ENCODE data around the gene HOXD9. TPM values are rescaled to one million over a fixed set of nuclear protein-coding genes. Genes with fewer than 3 reads are reported as not detected.
A peak's percentile ranks its signal among the peaks of the same experiment; 100 is the strongest.

HOXD9 gene
- total RNA-seq, 1 donor from 2014 or later, result 12.5 TPM

DNA sequence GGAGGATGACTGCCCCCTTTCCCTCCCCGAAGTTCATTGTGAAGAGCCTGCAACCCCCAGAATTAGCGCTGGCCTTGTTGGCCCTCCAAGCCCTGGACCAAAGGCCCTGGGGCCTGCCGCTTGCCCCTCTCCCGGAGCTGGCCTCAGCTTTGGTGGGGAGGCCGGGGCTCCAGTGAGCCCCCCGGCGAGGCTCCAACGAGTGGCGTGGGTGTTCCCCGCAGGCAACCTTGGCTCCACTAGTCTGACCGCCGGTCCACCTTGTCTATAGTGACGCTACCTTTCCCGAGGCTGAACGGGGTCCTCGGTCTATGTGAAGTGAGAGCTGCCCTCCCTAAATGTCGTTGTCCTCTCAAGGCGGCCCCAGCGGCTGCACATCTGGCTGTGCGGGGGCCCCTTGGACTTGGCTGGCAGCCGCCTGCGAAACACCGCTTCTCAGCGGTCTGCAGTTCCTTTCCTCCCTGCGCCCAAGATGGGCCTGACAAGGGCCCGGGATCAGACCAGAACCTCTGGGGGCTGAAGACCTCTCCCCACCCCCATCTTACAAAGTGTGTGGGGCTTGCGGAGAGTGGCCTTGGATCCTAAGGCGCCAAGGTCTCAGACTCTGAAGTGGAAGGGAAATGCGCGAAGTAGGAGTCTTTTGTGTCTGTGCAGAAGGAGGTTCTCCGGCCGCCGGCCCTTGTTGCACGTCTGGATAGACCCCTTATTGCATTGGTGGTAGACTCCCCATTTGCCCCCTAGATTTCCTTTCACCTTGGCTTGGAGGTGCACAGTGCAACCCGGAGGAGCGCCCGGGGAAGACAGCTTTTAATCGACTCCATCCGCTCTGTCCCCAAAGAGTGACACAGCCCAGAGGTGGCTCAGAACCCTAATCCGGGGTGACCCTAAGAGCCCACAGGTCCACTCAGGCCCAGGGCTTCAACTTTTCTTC lies 9.9 kb upstream of the HOXD9 start:
- intact Hi-C loops (cut with DNase I), result no loop called here
- Histone ChIP-seq H3K36me3 (peaks cover 0 to 6% of the 10 kb centered on the region in 2 donors), H3K27me3 (no peaks in the 10 kb centered on the region), H3K27ac (no peak overlapping the region), H3K4me3 (no peak overlapping the region), H3K4me1 (peaks cover 57% of the 10 kb centered on the region), H3K9me3 (no peaks in the 10 kb centered on the region)
- DNase-seq (ENCODE audit: extremely low spot score in 2 of 2), result no peak
- TF ChIP-seq POLR2AphosphoS5 (IDR thresholded peaks at IDR 0.05; ENCODE audit: insufficient read depth in 1 of 2, low read depth in 1 of 2), result no peak
- TF ChIP-seq, protein P1, sequence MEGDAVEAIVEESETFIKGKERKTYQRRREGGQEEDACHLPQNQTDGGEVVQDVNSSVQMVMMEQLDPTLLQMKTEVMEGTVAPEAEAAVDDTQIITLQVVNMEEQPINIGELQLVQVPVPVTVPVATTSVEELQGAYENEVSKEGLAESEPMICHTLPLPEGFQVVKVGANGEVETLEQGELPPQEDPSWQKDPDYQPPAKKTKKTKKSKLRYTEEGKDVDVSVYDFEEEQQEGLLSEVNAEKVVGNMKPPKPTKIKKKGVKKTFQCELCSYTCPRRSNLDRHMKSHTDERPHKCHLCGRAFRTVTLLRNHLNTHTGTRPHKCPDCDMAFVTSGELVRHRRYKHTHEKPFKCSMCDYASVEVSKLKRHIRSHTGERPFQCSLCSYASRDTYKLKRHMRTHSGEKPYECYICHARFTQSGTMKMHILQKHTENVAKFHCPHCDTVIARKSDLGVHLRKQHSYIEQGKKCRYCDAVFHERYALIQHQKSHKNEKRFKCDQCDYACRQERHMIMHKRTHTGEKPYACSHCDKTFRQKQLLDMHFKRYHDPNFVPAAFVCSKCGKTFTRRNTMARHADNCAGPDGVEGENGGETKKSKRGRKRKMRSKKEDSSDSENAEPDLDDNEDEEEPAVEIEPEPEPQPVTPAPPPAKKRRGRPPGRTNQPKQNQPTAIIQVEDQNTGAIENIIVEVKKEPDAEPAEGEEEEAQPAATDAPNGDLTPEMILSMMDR (IDR thresholded peaks at IDR 0.05), result no peak
- TF ChIP-seq POLR2A (IDR thresholded peaks at IDR 0.05), result no peak

DNA sequence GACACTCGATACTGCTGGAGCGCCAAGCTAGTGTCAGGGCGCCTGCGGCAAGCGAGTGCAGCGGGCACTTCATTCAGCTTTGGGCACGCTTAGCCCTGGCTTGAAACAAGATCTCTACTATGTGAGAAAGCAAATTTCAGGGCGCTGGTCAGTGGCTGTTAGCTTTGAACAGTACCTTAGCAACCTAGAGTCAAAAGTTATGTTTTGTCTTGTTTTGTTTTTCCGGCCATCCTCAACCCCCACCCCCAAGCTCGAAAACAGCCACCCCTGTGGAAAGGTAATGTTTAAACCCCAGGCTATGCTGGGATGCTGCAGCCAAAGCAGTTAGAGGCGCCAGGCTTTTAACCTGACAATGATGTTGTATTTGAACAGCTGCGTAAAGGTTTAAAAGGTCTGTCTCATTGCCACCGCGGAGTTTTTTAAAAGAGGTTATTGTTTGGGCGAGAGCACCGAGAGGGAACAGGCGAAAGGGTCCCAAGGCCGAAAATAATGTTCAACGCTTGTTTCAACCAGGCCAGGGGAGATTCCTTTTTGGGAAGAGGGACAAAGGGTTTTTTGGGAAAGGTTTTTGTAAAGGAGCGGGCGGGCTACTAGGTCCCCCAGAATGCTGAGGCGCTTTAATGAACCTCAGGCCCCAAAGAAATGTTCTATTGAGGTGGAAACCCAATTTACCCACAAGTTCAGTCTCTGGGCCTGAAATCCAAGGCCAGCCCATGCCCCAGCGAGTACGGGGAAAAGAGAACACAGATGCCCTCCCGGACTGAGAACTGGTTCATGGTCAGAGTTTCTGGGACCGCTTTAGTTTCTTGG lies 8.2 kb upstream of the HOXD9 start:
- Histone ChIP-seq H3K27me3 (no peaks in the 10 kb centered on the region), H3K4me3 (no peak overlapping the region), H3K4me1 (peaks cover 50% of the 10 kb centered on the region), H3K27ac (no peak overlapping the region), H3K9me3 (no peaks in the 10 kb centered on the region), H3K36me3 (peaks cover 0 to 7% of the 10 kb centered on the region in 2 donors)
- intact Hi-C loops (cut with DNase I), result no loop called here
- TF ChIP-seq POLR2AphosphoS5 (IDR thresholded peaks at IDR 0.05; ENCODE audit: insufficient read depth in 1 of 2, low read depth in 1 of 2), result no peak
- TF ChIP-seq POLR2A (IDR thresholded peaks at IDR 0.05), result no peak
- TF ChIP-seq, protein P1 (IDR thresholded peaks at IDR 0.05), result no peak
- no peak for DNase-seq (ENCODE audit: extremely low spot score in 2 of 2)

DNA sequence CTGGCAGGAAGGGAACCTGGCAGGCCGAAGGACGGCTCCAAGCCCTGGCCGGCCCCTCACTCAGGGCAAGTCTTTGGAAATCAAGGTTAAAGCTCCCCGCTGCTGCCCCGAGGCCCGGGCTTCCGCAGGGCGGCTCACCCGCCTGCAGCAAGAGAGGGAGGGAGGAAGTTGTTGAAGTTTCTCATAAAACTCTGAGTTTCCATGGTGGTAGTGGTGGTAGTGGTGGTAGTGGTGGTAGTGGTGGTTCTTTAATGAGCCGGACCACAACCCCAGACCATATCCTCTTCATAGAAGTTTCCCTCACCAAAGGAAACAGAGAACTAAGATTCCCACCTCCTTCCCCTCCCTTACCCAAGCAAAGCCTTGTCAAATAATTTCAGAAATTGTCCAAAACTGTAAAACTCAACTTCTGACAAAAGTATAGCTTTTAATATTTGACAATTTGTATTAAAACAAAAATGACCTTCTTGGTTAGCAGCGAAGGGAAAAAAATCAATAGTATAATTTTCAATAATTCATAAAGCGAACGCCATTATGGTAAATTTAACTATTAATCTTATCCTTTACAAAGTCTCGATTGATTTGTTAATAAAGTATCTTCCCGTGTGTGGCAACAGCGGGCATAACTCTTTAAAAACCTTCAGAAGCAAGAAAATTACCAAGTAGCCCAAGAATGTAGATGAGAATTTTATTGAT lies 7.4 kb upstream of the HOXD9 start:
- Histone ChIP-seq H3K27ac (no peak overlapping the region), H3K9me3 (no peaks in the 10 kb centered on the region), H3K27me3 (no peaks in the 10 kb centered on the region), H3K36me3 (peaks cover 0 to 7% of the 10 kb centered on the region in 2 donors), H3K4me3 (no peak overlapping the region), H3K4me1 (peaks cover 45% of the 10 kb centered on the region)
- no peak for DNase-seq (ENCODE audit: extremely low spot score in 2 of 2)
- intact Hi-C loops (cut with DNase I), result no loop called here
- TF ChIP-seq POLR2A (IDR thresholded peaks at IDR 0.05), result no peak
- no peak for TF ChIP-seq POLR2AphosphoS5 (IDR thresholded peaks at IDR 0.05; ENCODE audit: insufficient read depth in 1 of 2, low read depth in 1 of 2)
- TF ChIP-seq, protein P1 (IDR thresholded peaks at IDR 0.05), result no peak

DNA sequence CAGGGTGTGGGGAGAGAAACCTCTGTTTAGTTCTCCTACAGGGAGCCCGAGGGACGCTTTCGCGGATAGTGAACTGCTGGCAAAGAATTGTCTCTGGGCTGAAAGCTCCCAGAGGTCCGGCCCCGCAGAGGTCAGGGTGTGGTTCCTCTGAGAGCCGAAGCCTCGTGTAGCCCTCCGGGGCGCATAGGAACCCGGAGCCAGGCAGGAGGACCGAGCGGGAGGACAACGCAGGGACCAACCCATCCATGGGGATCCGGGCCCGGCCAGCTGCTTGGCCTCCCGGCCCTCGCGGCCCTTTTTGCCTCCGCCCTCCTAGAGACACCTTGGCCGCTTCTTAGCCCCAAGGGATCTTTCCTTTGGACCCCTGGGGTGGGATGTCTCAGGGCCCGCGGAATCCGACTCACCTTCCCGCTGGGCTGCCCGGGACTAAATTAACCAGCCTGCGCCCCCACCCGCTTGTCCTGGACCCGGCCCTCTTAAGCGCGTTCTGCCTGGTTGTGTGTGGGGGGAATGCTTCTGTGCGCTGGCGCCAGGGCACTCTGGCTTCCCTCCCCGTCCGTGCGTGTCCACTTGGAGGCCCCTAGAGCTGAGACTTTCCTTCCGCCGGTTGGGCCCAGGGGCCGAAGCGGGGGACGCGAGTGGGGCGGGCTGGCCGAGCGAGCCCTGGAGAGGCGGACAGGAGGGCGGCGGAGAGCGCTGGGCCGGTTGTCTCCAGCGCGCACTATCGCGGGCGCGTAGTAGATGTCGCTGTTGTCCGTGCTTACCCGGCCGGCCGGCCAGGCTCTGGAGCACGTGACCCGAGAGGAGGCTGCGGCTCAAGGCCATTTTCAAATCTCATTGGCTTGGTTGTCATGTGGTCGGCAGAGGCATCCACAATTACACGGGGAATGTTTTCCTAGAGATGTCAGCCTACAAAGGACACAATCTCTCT lies 6.4 kb upstream of the HOXD9 start, which contains the start of gene HOXD10:
Gene HOXD10 (plus strand): TSS at position 896 of the 931 bp plus-strand sequence. CDS start 56 bp downstream, outside the sequence.
- TF ChIP-seq POLR2AphosphoS5 (IDR thresholded peaks at IDR 0.05; ENCODE audit: insufficient read depth in 1 of 2, low read depth in 1 of 2), result peak; percentile 34 to 51
- TF ChIP-seq, protein P1 (IDR thresholded peaks at IDR 0.05), result no peak
- Histone ChIP-seq H3K36me3 (peaks cover 0 to 7% of the 10 kb centered on the region in 2 donors), H3K9me3 (no peaks in the 10 kb centered on the region), H3K4me1 (peaks cover 35% of the 10 kb centered on the region), H3K4me3 (peak within 1 kb of the TSS; percentile 30 to 40), H3K27ac (peak within 1 kb of the TSS; percentile 76), H3K27me3 (no peaks in the 10 kb centered on the region)
- DNase-seq (ENCODE audit: extremely low spot score in 2 of 2), result no peak
- intact Hi-C loops (cut with DNase I), result no loop called here
